SK-N-SH (cell line): ENCODE results near the gene ACTG2. TPM values are rescaled to one million over a fixed set of nuclear protein-coding genes. Genes with fewer than 3 reads are reported as not detected.
A peak's percentile ranks its signal among the peaks of the same experiment; 100 is the strongest.

Experiments
- CTCF ChIA-PET: fragments of 300-600, 350-600 bp; formaldehyde crosslinking; extraction: SDS; loops from one replicate; lab custom pipeline; 2021; lab: Yijun Ruan, JAX
- POLR2A ChIA-PET: fragments of 350-600 bp; sonication (Branson Sonifier 250); formaldehyde crosslinking; extraction: SDS; loops from one replicate; lab custom pipeline; 2020; ENCODE audit warnings: antibody characterized with exemption, inconsistent platforms; lab: Yijun Ruan, JAX
- DNase-seq: peaks from one replicate; pipeline ENCODE4 v3.0.0; 2012
- H2AFZ ChIP-seq: fragments of 200-600 bp; sonication (generic); 2 replicates; pipeline ENCODE4 v1.8.1; 2016; ENCODE audit warnings: antibody characterized with exemption, mild to moderate bottlenecking, low read depth
- H3F3A ChIP-seq: fragments of 200-600 bp; sonication (generic); replicated peaks from 2 replicates; pipeline ENCODE3; 2016; ENCODE audit warnings: antibody characterized with exemption, mild to moderate bottlenecking; ENCODE audit not compliant: insufficient read depth
- H3K27ac ChIP-seq, 2 experiments: fragments of 200-500 bp in 1 of 2; fragments of 200-600 bp in 1 of 2; sonication (Bioruptor generic) in 1 of 2; sonication (generic), shearing (Covaris generic) in 1 of 2; 2 replicates each; pipeline versions ENCODE4 v1.5.1 to v1.6.1; 2014 to 2016; ENCODE audit warnings: low read depth in 2 of 2, inconsistent platforms in 1 of 2, low read length in 1 of 2, mild to moderate bottlenecking in 1 of 2, mixed read lengths in 1 of 2
- H3K27me3 ChIP-seq: fragments of 200-600 bp; sonication (generic), shearing (Covaris generic); 2 replicates; pipeline ENCODE4 v1.6.1; 2016; ENCODE audit warnings: mixed run types; ENCODE audit not compliant: insufficient read depth
- H3K36me3 ChIP-seq, 2 experiments: fragments of 200-500 bp in 1 of 2; fragments of 200-600 bp in 1 of 2; sonication (Bioruptor generic) in 1 of 2; sonication (generic) in 1 of 2; replicated peaks in 1 of 2; 2 replicates each; pipeline versions ENCODE3 to v1.5.1; 2014 to 2016; ENCODE audit warnings: low read length in 1 of 2, mild to moderate bottlenecking in 1 of 2; ENCODE audit not compliant: insufficient read depth in 2 of 2, control insufficient read depth in 1 of 2
- H3K4me1 ChIP-seq, 2 experiments: fragments of 200-500 bp in 1 of 2; fragments of 200-600 bp in 1 of 2; sonication (Bioruptor generic) in 1 of 2; sonication (generic), shearing (Covaris generic) in 1 of 2; 2 replicates each; pipeline versions ENCODE4 v1.5.1 to v1.6.1; 2014 to 2016; ENCODE audit warnings: low read depth in 1 of 2, low read length in 1 of 2, mixed run types in 1 of 2; ENCODE audit not compliant: insufficient read depth in 2 of 2, control insufficient read depth in 1 of 2
- H3K4me2 ChIP-seq: fragments of 200-600 bp; sonication (generic), shearing (Covaris generic); 2 replicates; pipeline ENCODE4 v1.6.1; 2017; ENCODE audit warnings: mixed run types
- H3K4me3 ChIP-seq, 2 experiments: fragments of 200-500 bp in 1 of 2; fragments of 200-600 bp in 1 of 2; sonication (Bioruptor generic) in 1 of 2; sonication (generic), shearing (Covaris generic) in 1 of 2; 2 replicates each; pipeline versions ENCODE4 v1.5.1 to v1.8.1; 2014 to 2016; ENCODE audit warnings: low read depth in 2 of 2, inconsistent platforms in 1 of 2, low read length in 1 of 2, mild to moderate bottlenecking in 1 of 2, mixed read lengths in 1 of 2, moderate library complexity in 1 of 2
- H3K79me2 ChIP-seq: fragments of 200-600 bp; sonication (generic); 2 replicates; pipeline ENCODE4 v1.8.1; 2017; ENCODE audit warnings: mild to moderate bottlenecking; ENCODE audit not compliant: insufficient read depth
- H3K9ac ChIP-seq: fragments of 200-600 bp; sonication (generic); 2 replicates; pipeline ENCODE4 v1.6.1; 2017; ENCODE audit warnings: mixed run types
- H3K9me2 ChIP-seq: fragments of 200-600 bp; sonication (generic); 2 replicates; pipeline ENCODE4 v1.6.1; 2017; ENCODE audit warnings: mixed run types
- H3K9me3 ChIP-seq: fragments of 200-600 bp; sonication (generic); 2 replicates; pipeline ENCODE4 v1.6.1; 2017; ENCODE audit warnings: mixed run types, mild to moderate bottlenecking, moderate library complexity
- H4K20me1 ChIP-seq: fragments of 200-600 bp; sonication (generic); 2 replicates; pipeline ENCODE4 v1.6.1; 2017; ENCODE audit warnings: mild to moderate bottlenecking, mixed run types; ENCODE audit not compliant: insufficient read depth
- CHD2 ChIP-seq: fragments of 150-350 bp; IDR thresholded peaks from 2 replicates; pipeline ENCODE4 v1.6.1; 2018; ENCODE audit warnings: low read length; ENCODE audit not compliant: partially characterized antibody
- ELF1 ChIP-seq: IDR thresholded peaks from 2 replicates; pipeline ENCODE4 v1.4.0; 2012
- EP300 ChIP-seq, 2 experiments: IDR thresholded peaks; 2 replicates each; pipeline versions ENCODE4 v1.4.0 to v1.6.1; 2012; ENCODE audit warnings: borderline replicate concordance in 1 of 2, low read depth in 1 of 2, low read length in 1 of 2
- FOXJ3 ChIP-seq: sonication (generic); formaldehyde crosslinking; IDR thresholded peaks from 2 replicates; pipeline ENCODE4 v1.5.1; 2020; ENCODE audit warnings: mild to moderate bottlenecking, missing genetic modification reagents
- FOXM1 ChIP-seq: IDR thresholded peaks from 2 replicates; pipeline ENCODE4 v1.4.0; 2012; ENCODE audit warnings: low read depth, mild to moderate bottlenecking
- GABPA ChIP-seq: IDR thresholded peaks from 2 replicates; pipeline ENCODE4 v1.4.0; 2012; ENCODE audit warnings: low read depth, mild to moderate bottlenecking
- GATA2 ChIP-seq: sonication (generic); formaldehyde crosslinking; IDR thresholded peaks from 2 replicates; pipeline ENCODE4 v1.5.0; 2020; ENCODE audit warnings: mild to moderate bottlenecking, missing genetic modification reagents
- IRF3 ChIP-seq: fragments of 150-350 bp; IDR thresholded peaks from 2 replicates; pipeline ENCODE4 v1.6.1; 2016; ENCODE audit warnings: mild to moderate bottlenecking, low read depth, low read length
- JUND ChIP-seq: IDR thresholded peaks from 2 replicates; pipeline ENCODE4 v1.4.0; 2012
- MAX ChIP-seq: IDR thresholded peaks from 2 replicates; pipeline ENCODE4 v1.4.0; 2012; ENCODE audit warnings: low read depth
- MEF2A ChIP-seq: IDR thresholded peaks from 2 replicates; pipeline ENCODE4 v1.4.0; 2012; ENCODE audit warnings: low read depth, borderline replicate concordance
- MXI1 ChIP-seq: IDR thresholded peaks from 2 replicates; pipeline ENCODE4 v1.6.1; 2012; ENCODE audit warnings: mild to moderate bottlenecking, low read depth, low read length, improper control_type of control experiment
- NFIC ChIP-seq: IDR thresholded peaks from 2 replicates; pipeline ENCODE4 v1.4.0; 2012; ENCODE audit warnings: borderline replicate concordance
- NRF1 ChIP-seq: IDR thresholded peaks from 2 replicates; pipeline ENCODE4 v1.6.1; 2012; ENCODE audit warnings: low read depth, mild to moderate bottlenecking, low read length
- PBX3 ChIP-seq: IDR thresholded peaks from 2 replicates; pipeline ENCODE4; 2012
- POLR2AphosphoS5 ChIP-seq: IDR thresholded peaks from 2 replicates; pipeline ENCODE4 v1.6.1; 2012; ENCODE audit warnings: low read depth, low read length
- RAD21 ChIP-seq: IDR thresholded peaks from 2 replicates; pipeline ENCODE4 v1.6.1; 2012; ENCODE audit warnings: mild to moderate bottlenecking, low read length
- RCOR1 ChIP-seq: fragments of 150-350 bp; IDR thresholded peaks from 2 replicates; pipeline ENCODE4 v1.6.1; 2017; ENCODE audit warnings: antibody characterized with exemption, low read length
- RFX5 ChIP-seq: IDR thresholded peaks from 2 replicates; pipeline ENCODE4 v1.6.1; 2012; ENCODE audit warnings: mild to moderate bottlenecking, improper control_type of control experiment, low read length
- SIN3A ChIP-seq: IDR thresholded peaks from 2 replicates; pipeline ENCODE4 v1.6.1; 2012; ENCODE audit warnings: low read depth, mild to moderate bottlenecking, low read length, moderate library complexity, borderline replicate concordance
- TAF1 ChIP-seq: IDR thresholded peaks from 2 replicates; pipeline ENCODE4 v1.6.1; 2012; ENCODE audit warnings: low read depth, mild to moderate bottlenecking, low read length, moderate library complexity, borderline replicate concordance
- TCF12 ChIP-seq: IDR thresholded peaks from 2 replicates; pipeline ENCODE4 v1.4.0; 2012
- TEAD4 ChIP-seq: IDR thresholded peaks from 2 replicates; pipeline ENCODE4 v1.4.0; 2012; ENCODE audit warnings: mild to moderate bottlenecking, borderline replicate concordance; ENCODE audit not compliant: insufficient read depth
- USF1 ChIP-seq: IDR thresholded peaks from 2 replicates; pipeline ENCODE4 v1.4.0; 2012; ENCODE audit warnings: low read depth, borderline replicate concordance
- YY1 ChIP-seq: IDR thresholded peaks from 2 replicates; pipeline ENCODE4 v1.4.0; 2012; ENCODE audit warnings: low read depth, mild to moderate bottlenecking
- WGBS: methylation state at CpG from one replicate; pipeline ENCODE4 v1.1.6; 2017; ENCODE audit warnings: low lambda C conversion rate; 5-methylcytosine and 5-hydroxymethylcytosine counted together
- polyA plus RNA-seq, 3 experiments: library from polyadenylated mRNA; depleted of rRNA; stranded (reverse); fragments of >200 nt; gene quantifications; 2 replicates each; pipeline ENCODE4 v1.2.3, GENCODE V29; 2012

Gene ACTG2
- polyA plus RNA-seq, 1 of the 3 experiments (the other 2 are of a cell fraction): 0.25 TPM

GRCh38 chr2:73937899-73938298 is 45.1 kb downstream of the ACTG2 start:
- H3K9me2 ChIP-seq: no peaks in the 10 kb centered on the region
- H3K9me3 ChIP-seq: no peaks in the 10 kb centered on the region
- H3K27ac ChIP-seq: peak overlapping the region; percentile 25 to 69; a peak in 2 of 4 replicates
- H3K4me2 ChIP-seq: peak overlapping the region; percentile 60; the same call in 1 of the 2 replicates
- no peak overlapping the region for H2AFZ ChIP-seq
- peaks cover 42 to 44% of the 10 kb centered on the region in 2 experiments for H3K36me3 ChIP-seq
- no peak for DNase-seq
- H3K4me3 ChIP-seq: 0 out of 4 replicates have a peak overlapping the region, but pooled peaks of 1 of the 2 experiments have one; percentile 3
- TF ChIP-seq IRF3: no peak
- TF ChIP-seq FOXM1: no peak
- H3K9ac ChIP-seq: no peak overlapping the region
- ChIA-PET POLR2A (no interaction called here), CTCF (no interaction called here)
- H3K79me2 ChIP-seq: peaks cover 88% of the 10 kb centered on the region
- peaks cover 30 to 36% of the 10 kb centered on the region in 2 experiments for H3K4me1 ChIP-seq
- H3K27me3 ChIP-seq: no peaks in the 10 kb centered on the region
- H4K20me1 ChIP-seq: peaks cover 100% of the 10 kb centered on the region
- peaks cover 47% of the 10 kb centered on the region for H3F3A ChIP-seq

- H3K9me3 ChIP-seq: no peaks in the 10 kb centered on the region
- peaks cover 35 to 44% of the 10 kb centered on the region in 2 experiments for H3K36me3 ChIP-seq
- H3K4me3 ChIP-seq: no peak overlapping the region
- peaks cover 25 to 36% of the 10 kb centered on the region in 2 experiments for H3K4me1 ChIP-seq
- no peak overlapping the region for H2AFZ ChIP-seq
- H4K20me1 ChIP-seq: peaks cover 100% of the 10 kb centered on the region
- no peaks in the 10 kb centered on the region for H3K27me3 ChIP-seq
- H3K9me2 ChIP-seq: no peaks in the 10 kb centered on the region
- H3F3A ChIP-seq: peaks cover 47% of the 10 kb centered on the region
- WGBS: 39% methylated on average over 5 of the region's 5 CpGs
- ChIA-PET POLR2A (interaction anchor here (0.6 to 0.9 kb wide), 2 partner anchors 12 to 28 kb away, joined by 3 read pairs; partner anchors contain the start of gene DGUOK), CTCF (interaction anchor here (0.6 kb wide), 1 partner anchor 46 kb away, joined by 3 read pairs; the partner anchor contains the start of gene TET3)
- H3K79me2 ChIP-seq: peaks cover 88% of the 10 kb centered on the region
- peak overlapping the region; percentile 58 to 69 for H3K27ac ChIP-seq
- H3K9ac ChIP-seq: no peak overlapping the region
- peak overlapping the region; percentile 60 for H3K4me2 ChIP-seq
- DNase-seq: peak; percentile 33
- TF ChIP-seq MXI1: 0 out of 2 replicates have a peak, but pooled peaks have one; percentile 23
- TF ChIP-seq GATA2 (CRISPR knock-in tag): no peak
- no peak for TF ChIP-seq ELF1
- TF ChIP-seq FOXJ3 (CRISPR knock-in tag): no peak
- peak; percentile 69; the same call in 1 of the 2 replicates for TF ChIP-seq NFIC
- TF ChIP-seq YY1: no peak
- TF ChIP-seq FOXM1: peak; percentile 34; the same call in 1 of the 2 replicates
- peak in 1 of 2 experiments; percentile 67; a peak in 1 of 4 replicates for TF ChIP-seq EP300 (IDR thresholded peaks at IDR 0.05; ENCODE audit: borderline replicate concordance in 1 of 2, low read depth in 1 of 2, low read length in 1 of 2)
- TF ChIP-seq POLR2AphosphoS5: peak; percentile 53; the same call in 1 of the 2 replicates
- TF ChIP-seq TAF1: no peak
- no peak for TF ChIP-seq RFX5
- peak; percentile 79 for TF ChIP-seq PBX3
- no peak for TF ChIP-seq NRF1
- TF ChIP-seq RAD21: no peak
- no peak for TF ChIP-seq USF1
- no peak for TF ChIP-seq SIN3A
- no peak for TF ChIP-seq GABPA
- no peak for TF ChIP-seq MEF2A
- no peak for TF ChIP-seq CHD2
- TF ChIP-seq TEAD4: peak; percentile 77; the same call in 1 of the 2 replicates
- peak; percentile 71 for TF ChIP-seq TCF12
- TF ChIP-seq RCOR1: no peak
- peak; percentile 68 for TF ChIP-seq JUND
- TF ChIP-seq MAX: peak; percentile 17; the same call in 1 of the 2 replicates
- no peak for TF ChIP-seq IRF3
These were observed 46.0 kb downstream of the ACTG2 start for GRCh38 chr2:73938718-73939352.
